Measurements from ENCODE around the gene APOO. TPM values are rescaled to one million over a fixed set of nuclear protein-coding genes. Genes with fewer than 3 reads are reported as not detected.

Gene APOO
- total and polyA plus RNA-seq, 2 experiments from 2014 or later: 32.8 to 72.4 TPM

DNA sequence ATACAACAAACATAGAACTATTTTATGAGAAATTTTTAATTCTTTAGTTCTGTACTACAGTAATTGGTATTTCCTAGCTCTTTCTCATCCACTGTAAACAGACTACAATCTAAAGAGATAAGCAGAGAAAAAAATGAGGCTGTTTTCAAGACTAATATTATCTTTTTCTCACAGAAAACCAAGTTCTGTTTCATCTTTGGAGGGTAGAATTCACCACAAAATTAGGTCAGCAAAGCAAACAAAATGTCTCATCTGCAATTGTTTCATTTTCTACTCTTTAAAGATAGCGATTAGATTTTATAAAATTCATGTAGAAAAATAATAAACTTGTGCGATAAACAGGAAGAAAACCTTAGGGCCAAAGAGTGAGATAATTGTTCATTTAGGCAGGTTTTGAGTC lies 10.8 kb downstream of the APOO start:
- Histone ChIP-seq H2AFZ (no peak overlapping the region), H3F3A (replicated peaks; ENCODE audit: low read depth) (no peaks in the 10 kb centered on the region), H4K20me1 (replicated peaks; ENCODE audit: insufficient read depth) (no peaks in the 10 kb centered on the region), H3K27ac (ENCODE audit: low read depth) (no peak overlapping the region), H3K4me1 (ENCODE audit: insufficient read depth) (peaks cover 16% of the 10 kb centered on the region), H3K79me2 (replicated peaks; ENCODE audit: insufficient read depth) (peaks cover 39% of the 10 kb centered on the region), H3K4me2 (no peak overlapping the region), H3K9me2 (ENCODE audit: insufficient read depth) (no peaks in the 10 kb centered on the region), H3K4me3 (no peak overlapping the region), H3K36me3 (ENCODE audit: insufficient read depth) (no peaks in the 10 kb centered on the region), H3K27me3 (ENCODE audit: insufficient read depth) (no peaks in the 10 kb centered on the region)
- ATAC-seq (no peak), DNase-seq (ENCODE audit: low spot score) (no peak)
- Mint-ChIP-seq H3K27ac (no peak overlapping the region), H3K4me1 (peaks cover 13% of the 10 kb centered on the region; the same call in 2 of the 3 replicates), H3K27me3 (ENCODE audit: insufficient read depth, low read depth, poor library complexity) (no peaks in the 10 kb centered on the region), H3K9me3 (no peaks in the 10 kb centered on the region), H3K4me3 (no peak overlapping the region), H3K36me3 (ENCODE audit: low read depth) (no peaks in the 10 kb centered on the region)
- TF ChIP-seq, protein P1, sequence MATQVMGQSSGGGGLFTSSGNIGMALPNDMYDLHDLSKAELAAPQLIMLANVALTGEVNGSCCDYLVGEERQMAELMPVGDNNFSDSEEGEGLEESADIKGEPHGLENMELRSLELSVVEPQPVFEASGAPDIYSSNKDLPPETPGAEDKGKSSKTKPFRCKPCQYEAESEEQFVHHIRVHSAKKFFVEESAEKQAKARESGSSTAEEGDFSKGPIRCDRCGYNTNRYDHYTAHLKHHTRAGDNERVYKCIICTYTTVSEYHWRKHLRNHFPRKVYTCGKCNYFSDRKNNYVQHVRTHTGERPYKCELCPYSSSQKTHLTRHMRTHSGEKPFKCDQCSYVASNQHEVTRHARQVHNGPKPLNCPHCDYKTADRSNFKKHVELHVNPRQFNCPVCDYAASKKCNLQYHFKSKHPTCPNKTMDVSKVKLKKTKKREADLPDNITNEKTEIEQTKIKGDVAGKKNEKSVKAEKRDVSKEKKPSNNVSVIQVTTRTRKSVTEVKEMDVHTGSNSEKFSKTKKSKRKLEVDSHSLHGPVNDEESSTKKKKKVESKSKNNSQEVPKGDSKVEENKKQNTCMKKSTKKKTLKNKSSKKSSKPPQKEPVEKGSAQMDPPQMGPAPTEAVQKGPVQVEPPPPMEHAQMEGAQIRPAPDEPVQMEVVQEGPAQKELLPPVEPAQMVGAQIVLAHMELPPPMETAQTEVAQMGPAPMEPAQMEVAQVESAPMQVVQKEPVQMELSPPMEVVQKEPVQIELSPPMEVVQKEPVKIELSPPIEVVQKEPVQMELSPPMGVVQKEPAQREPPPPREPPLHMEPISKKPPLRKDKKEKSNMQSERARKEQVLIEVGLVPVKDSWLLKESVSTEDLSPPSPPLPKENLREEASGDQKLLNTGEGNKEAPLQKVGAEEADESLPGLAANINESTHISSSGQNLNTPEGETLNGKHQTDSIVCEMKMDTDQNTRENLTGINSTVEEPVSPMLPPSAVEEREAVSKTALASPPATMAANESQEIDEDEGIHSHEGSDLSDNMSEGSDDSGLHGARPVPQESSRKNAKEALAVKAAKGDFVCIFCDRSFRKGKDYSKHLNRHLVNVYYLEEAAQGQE (IDR thresholded peaks at IDR 0.05; ENCODE audit: unreplicated experiment): no peak
- TF ChIP-seq, protein P2, sequence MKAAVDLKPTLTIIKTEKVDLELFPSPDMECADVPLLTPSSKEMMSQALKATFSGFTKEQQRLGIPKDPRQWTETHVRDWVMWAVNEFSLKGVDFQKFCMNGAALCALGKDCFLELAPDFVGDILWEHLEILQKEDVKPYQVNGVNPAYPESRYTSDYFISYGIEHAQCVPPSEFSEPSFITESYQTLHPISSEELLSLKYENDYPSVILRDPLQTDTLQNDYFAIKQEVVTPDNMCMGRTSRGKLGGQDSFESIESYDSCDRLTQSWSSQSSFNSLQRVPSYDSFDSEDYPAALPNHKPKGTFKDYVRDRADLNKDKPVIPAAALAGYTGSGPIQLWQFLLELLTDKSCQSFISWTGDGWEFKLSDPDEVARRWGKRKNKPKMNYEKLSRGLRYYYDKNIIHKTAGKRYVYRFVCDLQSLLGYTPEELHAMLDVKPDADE (IDR thresholded peaks at IDR 0.05): no peak
- no peak for TF ChIP-seq ZNF462 (CRISPR knock-in tag; IDR thresholded peaks at IDR 0.05)
- no peak for TF ChIP-seq STAT1 (IDR thresholded peaks at IDR 0.05; ENCODE audit: unreplicated experiment)
- TF ChIP-seq CREB1 (CRISPR knock-in tag; IDR thresholded peaks at IDR 0.05; ENCODE audit: low read depth): no peak
- TF ChIP-seq POLR2AphosphoS5 (IDR thresholded peaks at IDR 0.05; ENCODE audit: low read depth): no peak
- no peak for TF ChIP-seq EZH2 (IDR thresholded peaks at IDR 0.05; ENCODE audit: low read depth, unreplicated experiment)
- no peak for TF ChIP-seq JUNB (IDR thresholded peaks at IDR 0.05; ENCODE audit: unreplicated experiment)
- no peak for TF ChIP-seq ZNF331 (CRISPR knock-in tag; IDR thresholded peaks at IDR 0.05; ENCODE audit: low read depth)
- TF ChIP-seq ZNF114 (CRISPR knock-in tag; IDR thresholded peaks at IDR 0.05): no peak
- TF ChIP-seq, protein P3, sequence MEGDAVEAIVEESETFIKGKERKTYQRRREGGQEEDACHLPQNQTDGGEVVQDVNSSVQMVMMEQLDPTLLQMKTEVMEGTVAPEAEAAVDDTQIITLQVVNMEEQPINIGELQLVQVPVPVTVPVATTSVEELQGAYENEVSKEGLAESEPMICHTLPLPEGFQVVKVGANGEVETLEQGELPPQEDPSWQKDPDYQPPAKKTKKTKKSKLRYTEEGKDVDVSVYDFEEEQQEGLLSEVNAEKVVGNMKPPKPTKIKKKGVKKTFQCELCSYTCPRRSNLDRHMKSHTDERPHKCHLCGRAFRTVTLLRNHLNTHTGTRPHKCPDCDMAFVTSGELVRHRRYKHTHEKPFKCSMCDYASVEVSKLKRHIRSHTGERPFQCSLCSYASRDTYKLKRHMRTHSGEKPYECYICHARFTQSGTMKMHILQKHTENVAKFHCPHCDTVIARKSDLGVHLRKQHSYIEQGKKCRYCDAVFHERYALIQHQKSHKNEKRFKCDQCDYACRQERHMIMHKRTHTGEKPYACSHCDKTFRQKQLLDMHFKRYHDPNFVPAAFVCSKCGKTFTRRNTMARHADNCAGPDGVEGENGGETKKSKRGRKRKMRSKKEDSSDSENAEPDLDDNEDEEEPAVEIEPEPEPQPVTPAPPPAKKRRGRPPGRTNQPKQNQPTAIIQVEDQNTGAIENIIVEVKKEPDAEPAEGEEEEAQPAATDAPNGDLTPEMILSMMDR (conservative IDR thresholded peaks at IDR 0.05; ENCODE audit: low read depth in 2 of 2): no peak
- no peak for TF ChIP-seq NANOG (IDR thresholded peaks at IDR 0.05; ENCODE audit: borderline replicate concordance)
- no peak for TF ChIP-seq EZH2phosphoT487 (IDR thresholded peaks at IDR 0.05; ENCODE audit: unreplicated experiment)
